IMR-90 (cell line): ENCODE measurements around the gene GNAT1. TPM values are rescaled to one million over a fixed set of nuclear protein-coding genes. Genes with fewer than 3 reads are reported as not detected.

ENCODE experiments used
- ATAC-seq: fragments of 200-7000 bp; cut with Tn5 transposase; 2 replicates; pipeline ENCODE4 v1.9.1; 2020; ENCODE audit warnings: low read depth, mild to moderate bottlenecking, moderate library complexity
- BruUV-seq: library from RNA; stranded (reverse); fragments of 400-500 nt; replicated peaks from 2 replicates; lab custom pipeline; 2021; lab: Mats Ljungman, UMichigan
- CTCF ChIA-PET: fragments of 300-600 bp; formaldehyde crosslinking; extraction: SDS; loops from one replicate; lab custom pipeline; 2021; ENCODE audit warnings: antibody characterized with exemption; lab: Yijun Ruan, JAX
- POLR2A ChIA-PET: fragments of 300-600 bp; sonication (Branson Sonifier 250); formaldehyde crosslinking; loops from one replicate; lab custom pipeline; 2022; ENCODE audit warnings: antibody characterized with exemption; ENCODE audit not compliant: unreplicated experiment; lab: Charles Lee
- DNase-seq: peaks from one replicate; pipeline ENCODE4 v3.0.0; 2013
- H2AFZ ChIP-seq: replicated peaks from 2 replicates; pipeline ENCODE3; 2013; ENCODE audit warnings: low read length, mild to moderate bottlenecking; ENCODE audit not compliant: poor library complexity
- H2AK5ac ChIP-seq: 2 replicates; pipeline ENCODE4 v1.6.1; 2013; ENCODE audit warnings: low read depth, low read length, inconsistent platforms
- H2AK9ac ChIP-seq: replicated peaks from 2 replicates; pipeline ENCODE3; 2013; ENCODE audit warnings: mild to moderate bottlenecking, low read depth, low read length, moderate library complexity; ENCODE audit not compliant: poor library complexity
- H2BK120ac ChIP-seq: 2 replicates; pipeline ENCODE4 v1.6.1; 2013; ENCODE audit warnings: low read depth, low read length, inconsistent platforms
- H2BK15ac ChIP-seq: 3 replicates; pipeline ENCODE4 v1.6.1; 2013; ENCODE audit warnings: low read depth, low read length, inconsistent platforms
- H2BK20ac ChIP-seq: 2 replicates; pipeline ENCODE4 v1.6.1; 2013; ENCODE audit warnings: low read depth, mild to moderate bottlenecking, inconsistent platforms, low read length, moderate library complexity
- H2BK5ac ChIP-seq: 2 replicates; pipeline ENCODE4 v1.6.1; 2013; ENCODE audit warnings: mild to moderate bottlenecking, low read depth, low read length, inconsistent platforms; ENCODE audit not compliant: poor library complexity, severe bottlenecking
- H3K14ac ChIP-seq: replicated peaks from 2 replicates; pipeline ENCODE4 v1.6.1; 2013; ENCODE audit warnings: low read depth, low read length, inconsistent platforms
- H3K18ac ChIP-seq: 2 replicates; pipeline ENCODE4 v1.6.1; 2013; ENCODE audit warnings: low read depth, low read length, control low read depth
- H3K23ac ChIP-seq: 2 replicates; pipeline ENCODE4 v1.6.1; 2013; ENCODE audit warnings: low read depth, low read length, inconsistent platforms
- H3K27ac ChIP-seq: 2 replicates; pipeline ENCODE4 v1.5.1; 2013; ENCODE audit warnings: mild to moderate bottlenecking, control low read depth, low read length; ENCODE audit not compliant: insufficient read depth
- H3K27me3 ChIP-seq: 2 replicates; pipeline ENCODE4 v1.6.1; 2013; ENCODE audit warnings: low read length; ENCODE audit not compliant: control insufficient read depth, insufficient read depth
- H3K36me3 ChIP-seq: 2 replicates; pipeline ENCODE4 v1.6.1; 2013; ENCODE audit warnings: low read length, mixed read lengths; ENCODE audit not compliant: control insufficient read depth, insufficient read depth
- H3K4ac ChIP-seq: 2 replicates; pipeline ENCODE4 v1.6.1; 2013; ENCODE audit warnings: low read depth, low read length, inconsistent platforms
- H3K4me1 ChIP-seq: 2 replicates; pipeline ENCODE4 v1.6.1; 2013; ENCODE audit warnings: low read length, mixed read lengths; ENCODE audit not compliant: control insufficient read depth, insufficient read depth
- H3K4me2 ChIP-seq: 2 replicates; pipeline ENCODE4 v1.6.1; 2013; ENCODE audit warnings: low read depth, mild to moderate bottlenecking, control low read depth, low read length, moderate library complexity
- H3K4me3 ChIP-seq: 2 replicates; pipeline ENCODE4 v1.5.1; 2013; ENCODE audit warnings: low read depth, mild to moderate bottlenecking, control low read depth, low read length, moderate library complexity; ENCODE audit not compliant: insufficient read depth
- H3K56ac ChIP-seq: 2 replicates; pipeline ENCODE4 v1.6.1; 2013; ENCODE audit warnings: low read length, inconsistent platforms; ENCODE audit not compliant: insufficient read depth; ENCODE audit errors: extremely low read depth
- H3K79me1 ChIP-seq, 2 experiments: 2 replicates each; pipeline ENCODE4 v1.6.1; 2013; ENCODE audit warnings: low read length in 2 of 2, inconsistent platforms in 1 of 2, low read depth in 1 of 2
- H3K9ac ChIP-seq: 2 replicates; pipeline ENCODE4 v1.6.1; 2013; ENCODE audit warnings: low read depth, low read length, control low read depth
- H3K9me1 ChIP-seq: 2 replicates; pipeline ENCODE4 v1.6.1; 2013; ENCODE audit warnings: low read length, inconsistent platforms; ENCODE audit not compliant: insufficient read depth
- H3K9me3 ChIP-seq: 2 replicates; pipeline ENCODE4 v1.6.1; 2013; ENCODE audit warnings: low read length; ENCODE audit not compliant: control insufficient read depth, insufficient read depth
- H4K20me1 ChIP-seq: 2 replicates; pipeline ENCODE4 v1.6.1; 2013; ENCODE audit warnings: low read length, inconsistent platforms; ENCODE audit not compliant: insufficient read depth
- H4K5ac ChIP-seq: 2 replicates; pipeline ENCODE4 v1.6.1; 2013; ENCODE audit warnings: mild to moderate bottlenecking, low read depth, low read length, control low read depth
- H4K8ac ChIP-seq, 2 experiments: 2 replicates each; pipeline ENCODE4 v1.6.1; 2013; ENCODE audit warnings: low read depth in 2 of 2, low read length in 2 of 2, control low read depth in 1 of 2, inconsistent platforms in 1 of 2
- H4K91ac ChIP-seq: 2 replicates; pipeline ENCODE4 v1.6.1; 2013; ENCODE audit warnings: low read depth, low read length, inconsistent platforms; ENCODE audit not compliant: insufficient read depth
- BHLHE40 ChIP-seq: fragments of 150-350 bp; IDR thresholded peaks from 2 replicates; pipeline ENCODE4 v1.6.1; 2016; ENCODE audit warnings: mild to moderate bottlenecking, low read depth, low read length
- CEBPB ChIP-seq: IDR thresholded peaks from 2 replicates; pipeline ENCODE4 v1.6.1; 2012; ENCODE audit warnings: low read depth, low read length, improper control_type of control experiment
- MAFK ChIP-seq: IDR thresholded peaks from 2 replicates; pipeline ENCODE4 v1.6.1; 2012; ENCODE audit warnings: low read depth, low read length, improper control_type of control experiment
- MAZ ChIP-seq: IDR thresholded peaks from 2 replicates; pipeline ENCODE4 v1.6.1; 2012; ENCODE audit warnings: low read depth, mild to moderate bottlenecking, low read length, improper control_type of control experiment, moderate library complexity, borderline replicate concordance
- MXI1 ChIP-seq: IDR thresholded peaks from 2 replicates; pipeline ENCODE4 v1.6.1; 2012; ENCODE audit warnings: low read depth, mild to moderate bottlenecking, low read length, moderate library complexity, borderline replicate concordance
- NFE2L2 ChIP-seq: fragments of 150-350 bp; IDR thresholded peaks from 2 replicates; pipeline ENCODE4 v1.6.1; 2016; ENCODE audit warnings: low read depth, mild to moderate bottlenecking, low read length
- POLR2A ChIP-seq: IDR thresholded peaks from 2 replicates; pipeline ENCODE4 v1.6.1; 2012; ENCODE audit warnings: mild to moderate bottlenecking, low read depth, low read length
- RAD21 ChIP-seq: IDR thresholded peaks from 2 replicates; pipeline ENCODE4 v1.6.1; 2012; ENCODE audit warnings: low read length, improper control_type of control experiment
- RCOR1 ChIP-seq: IDR thresholded peaks from 2 replicates; pipeline ENCODE4 v1.6.1; 2012; ENCODE audit warnings: mild to moderate bottlenecking, low read length, improper control_type of control experiment; ENCODE audit not compliant: insufficient replicate concordance
- RFX5 ChIP-seq: IDR thresholded peaks from 2 replicates; pipeline ENCODE4 v1.8.0; 2012; ENCODE audit warnings: low read depth, mild to moderate bottlenecking, low read length, moderate library complexity
- SMC3 ChIP-seq: fragments of 150-350 bp; IDR thresholded peaks from 2 replicates; pipeline ENCODE4 v1.6.1; 2016; ENCODE audit warnings: low read depth, mild to moderate bottlenecking, antibody characterized with exemption, low read length, moderate library complexity
- WGBS, 2 experiments: methylation state at CpG; one replicate each; pipeline versions ENCODE4 v1.1.5 to v1.1.7; 2013; ENCODE audit warnings: missing lambda C conversion rate in 2 of 2; ENCODE audit not compliant: insufficient read length in 1 of 2; ENCODE audit errors: extremely low coverage in 2 of 2; 5-methylcytosine and 5-hydroxymethylcytosine counted together
- dilution Hi-C: fragments of 300-500 bp; cut with HindIII; formaldehyde crosslinking; loops from one replicate; pipeline ENCODE4 v1.14.3; 2018; ENCODE audit warnings: low sequenced_read_pairs; ENCODE audit not compliant: unreplicated experiment
- in situ Hi-C: fragments of 300-500 bp; cut with MboI; formaldehyde crosslinking; loops from 3 replicates; pipeline ENCODE4 v1.14.3; 2019; ENCODE audit warnings: low sequenced_read_pairs, inconsistent platforms, mixed read lengths
- intact Hi-C: fragments of 100-400 bp; cut with micrococcal nuclease; formaldehyde crosslinking; loops from 2 replicates; pipeline ENCODE4 v1.10.0; 2022
- polyA plus RNA-seq, 3 experiments: library from polyadenylated mRNA; depleted of rRNA; stranded (reverse); fragments of >200 nt; gene quantifications; 2 replicates each; pipeline ENCODE4 v1.2.3, GENCODE V29; 2012; ENCODE audit warnings: low replicate concordance in 1 of 3
- total RNA-seq: library from RNA; depleted of rRNA; stranded (reverse); fragments of >200 nt; gene quantifications from 2 replicates; pipeline ENCODE4 v1.2.3, GENCODE V29; 2012
- TF ChIP-seq, protein P1 (sequence below): conservative IDR thresholded peaks from 2 replicates; pipeline ENCODE4 v1.5.1; 2012; ENCODE audit warnings: mild to moderate bottlenecking, low read depth, low read length, improper control_type of control experiment
- TF ChIP-seq, protein P2 (sequence below): fragments of 150-350 bp; IDR thresholded peaks from 2 replicates; pipeline ENCODE4 v1.6.1; 2016; ENCODE audit warnings: low read depth, mild to moderate bottlenecking, low read length, moderate library complexity, borderline replicate concordance

The GNAT1 gene
- total and polyA plus RNA-seq, 2 of the 4 experiments (the other 2 are of a cell fraction): not detected

DNA sequence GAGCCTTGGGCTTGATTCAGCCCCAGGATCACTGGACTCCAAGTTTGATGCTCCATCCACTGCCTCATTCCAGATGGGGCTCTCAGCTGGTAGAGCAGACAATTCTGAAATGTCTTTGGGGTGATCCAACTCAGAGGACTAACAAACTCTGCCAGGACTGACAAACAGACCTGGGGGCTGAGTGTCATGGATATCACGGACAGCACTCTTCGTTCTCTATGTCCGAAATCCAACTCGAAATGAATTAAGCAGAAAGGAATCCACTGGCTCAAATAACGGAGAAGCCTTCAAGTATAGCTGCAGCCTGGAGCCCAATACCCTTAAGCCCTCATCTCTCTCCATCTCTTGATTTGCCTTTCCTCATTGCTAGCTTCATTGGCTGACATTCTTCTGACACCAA is 27.9 kb downstream of the GNAT1 start:
- no peak overlapping the region for H4K8ac ChIP-seq
- no peak overlapping the region for H2AFZ ChIP-seq
- H3K9me1 ChIP-seq: no peaks in the 10 kb centered on the region
- no peak overlapping the region for H2AK5ac ChIP-seq
- in situ Hi-C loops (no loop called here), intact Hi-C loops (no loop called here), dilution Hi-C loops (no loop called here)
- no peak overlapping the region for H2BK5ac ChIP-seq
- H3K14ac ChIP-seq: no peak overlapping the region
- no peak overlapping the region for H3K4ac ChIP-seq
- no peaks in the 10 kb centered on the region for H3K9me3 ChIP-seq
- H4K5ac ChIP-seq: no peak overlapping the region
- H2BK120ac ChIP-seq: no peak overlapping the region
- H3K4me3 ChIP-seq: no peak overlapping the region
- no peak overlapping the region for H3K9ac ChIP-seq
- no peak overlapping the region for H3K56ac ChIP-seq
- ATAC-seq (no peak), DNase-seq (no peak)
- H4K91ac ChIP-seq: no peak overlapping the region
- H2BK15ac ChIP-seq: no peak overlapping the region
- no peak overlapping the region for H3K27ac ChIP-seq
- ChIA-PET POLR2A (no interaction called here), CTCF (no interaction called here)
- no peak overlapping the region for H2AK9ac ChIP-seq
- H4K20me1 ChIP-seq: no peaks in the 10 kb centered on the region
- no peaks in the 10 kb centered on the region for H3K79me1 ChIP-seq
- BruUV-seq: no TSS peak
- H3K18ac ChIP-seq: no peak overlapping the region
- H3K36me3 ChIP-seq: no peaks in the 10 kb centered on the region
- no peak overlapping the region for H2BK20ac ChIP-seq
- peaks cover 24% of the 10 kb centered on the region; the same call in 1 of the 2 replicates for H3K27me3 ChIP-seq
- H3K4me1 ChIP-seq: no peaks in the 10 kb centered on the region
- 90% methylated on average over 2 of the region's 5 CpGs; no CpG with 5 or more reads in 1 of the 2 experiments for WGBS, 2 experiments
- H3K23ac ChIP-seq: no peak overlapping the region
- no peak overlapping the region for H3K4me2 ChIP-seq
- TF ChIP-seq RAD21 (no peak), RFX5 (no peak), MXI1 (no peak), BHLHE40 (no peak), POLR2A (no peak), NFE2L2 (no peak), RCOR1 (no peak), MAZ (no peak), SMC3 (no peak), CEBPB (no peak), MAFK (no peak)
- TF ChIP-seq, protein P1, sequence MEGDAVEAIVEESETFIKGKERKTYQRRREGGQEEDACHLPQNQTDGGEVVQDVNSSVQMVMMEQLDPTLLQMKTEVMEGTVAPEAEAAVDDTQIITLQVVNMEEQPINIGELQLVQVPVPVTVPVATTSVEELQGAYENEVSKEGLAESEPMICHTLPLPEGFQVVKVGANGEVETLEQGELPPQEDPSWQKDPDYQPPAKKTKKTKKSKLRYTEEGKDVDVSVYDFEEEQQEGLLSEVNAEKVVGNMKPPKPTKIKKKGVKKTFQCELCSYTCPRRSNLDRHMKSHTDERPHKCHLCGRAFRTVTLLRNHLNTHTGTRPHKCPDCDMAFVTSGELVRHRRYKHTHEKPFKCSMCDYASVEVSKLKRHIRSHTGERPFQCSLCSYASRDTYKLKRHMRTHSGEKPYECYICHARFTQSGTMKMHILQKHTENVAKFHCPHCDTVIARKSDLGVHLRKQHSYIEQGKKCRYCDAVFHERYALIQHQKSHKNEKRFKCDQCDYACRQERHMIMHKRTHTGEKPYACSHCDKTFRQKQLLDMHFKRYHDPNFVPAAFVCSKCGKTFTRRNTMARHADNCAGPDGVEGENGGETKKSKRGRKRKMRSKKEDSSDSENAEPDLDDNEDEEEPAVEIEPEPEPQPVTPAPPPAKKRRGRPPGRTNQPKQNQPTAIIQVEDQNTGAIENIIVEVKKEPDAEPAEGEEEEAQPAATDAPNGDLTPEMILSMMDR: no peak
- TF ChIP-seq, protein P2, sequence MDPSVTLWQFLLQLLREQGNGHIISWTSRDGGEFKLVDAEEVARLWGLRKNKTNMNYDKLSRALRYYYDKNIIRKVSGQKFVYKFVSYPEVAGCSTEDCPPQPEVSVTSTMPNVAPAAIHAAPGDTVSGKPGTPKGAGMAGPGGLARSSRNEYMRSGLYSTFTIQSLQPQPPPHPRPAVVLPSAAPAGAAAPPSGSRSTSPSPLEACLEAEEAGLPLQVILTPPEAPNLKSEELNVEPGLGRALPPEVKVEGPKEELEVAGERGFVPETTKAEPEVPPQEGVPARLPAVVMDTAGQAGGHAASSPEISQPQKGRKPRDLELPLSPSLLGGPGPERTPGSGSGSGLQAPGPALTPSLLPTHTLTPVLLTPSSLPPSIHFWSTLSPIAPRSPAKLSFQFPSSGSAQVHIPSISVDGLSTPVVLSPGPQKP: no peak
